GM10266 (cell line): Measurements from ENCODE around the gene PPP2R1B.
"Not testable (repeated sequence)": the region's sequence is repeated elsewhere in the genome, so short reads cannot be mapped to it uniquely, and the experiment has no call there.

Experiments
- DNase-seq: peaks from one replicate; pipeline ENCODE4 v3.0.0; 2012; ENCODE audit errors: extremely low spot score
- TF ChIP-seq, protein P1 (sequence below): IDR thresholded peaks from 2 replicates; pipeline ENCODE4 v1.5.1; 2012; ENCODE audit warnings: mild to moderate bottlenecking, low read depth; ENCODE audit not compliant: control insufficient read depth, insufficient read depth; ENCODE audit errors: missing control alignments

The PPP2R1B gene

GRCh38 chr11:111772535-111772934, 6.3 kb upstream of the PPP2R1B start:
- DNase-seq: no peak
- TF ChIP-seq, protein P1, sequence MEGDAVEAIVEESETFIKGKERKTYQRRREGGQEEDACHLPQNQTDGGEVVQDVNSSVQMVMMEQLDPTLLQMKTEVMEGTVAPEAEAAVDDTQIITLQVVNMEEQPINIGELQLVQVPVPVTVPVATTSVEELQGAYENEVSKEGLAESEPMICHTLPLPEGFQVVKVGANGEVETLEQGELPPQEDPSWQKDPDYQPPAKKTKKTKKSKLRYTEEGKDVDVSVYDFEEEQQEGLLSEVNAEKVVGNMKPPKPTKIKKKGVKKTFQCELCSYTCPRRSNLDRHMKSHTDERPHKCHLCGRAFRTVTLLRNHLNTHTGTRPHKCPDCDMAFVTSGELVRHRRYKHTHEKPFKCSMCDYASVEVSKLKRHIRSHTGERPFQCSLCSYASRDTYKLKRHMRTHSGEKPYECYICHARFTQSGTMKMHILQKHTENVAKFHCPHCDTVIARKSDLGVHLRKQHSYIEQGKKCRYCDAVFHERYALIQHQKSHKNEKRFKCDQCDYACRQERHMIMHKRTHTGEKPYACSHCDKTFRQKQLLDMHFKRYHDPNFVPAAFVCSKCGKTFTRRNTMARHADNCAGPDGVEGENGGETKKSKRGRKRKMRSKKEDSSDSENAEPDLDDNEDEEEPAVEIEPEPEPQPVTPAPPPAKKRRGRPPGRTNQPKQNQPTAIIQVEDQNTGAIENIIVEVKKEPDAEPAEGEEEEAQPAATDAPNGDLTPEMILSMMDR: no peak

GRCh38 chr11:111771205-111771604, 5.0 kb upstream of the PPP2R1B start:
- not testable (repeated sequence) for DNase-seq

DNA sequence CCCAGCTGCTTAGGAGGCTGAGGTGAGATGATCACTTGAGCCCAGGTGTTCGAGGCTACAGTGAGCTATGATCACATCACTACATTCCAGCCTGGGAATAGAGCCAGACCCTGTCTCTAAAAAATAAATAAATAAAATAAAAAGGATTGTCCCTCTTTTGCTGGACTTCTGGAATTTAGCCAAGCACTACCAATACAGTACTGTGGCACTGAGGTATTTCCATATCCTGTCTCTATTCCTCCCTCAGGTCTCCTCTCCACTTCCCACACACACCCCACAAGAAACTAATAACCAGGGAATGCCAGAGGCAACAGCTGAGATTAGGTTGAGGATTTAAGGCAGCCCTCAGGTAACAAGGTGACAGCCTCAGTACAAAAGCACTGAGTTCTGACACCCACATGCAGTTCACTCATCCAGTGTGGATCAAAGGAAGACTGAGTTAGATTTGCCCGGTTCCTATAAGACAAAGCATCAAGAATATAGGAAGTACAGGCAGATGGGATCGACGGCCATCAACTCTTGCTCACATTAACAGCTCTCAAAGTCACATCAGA, 4.5 kb upstream of the PPP2R1B start:
- DNase-seq: no peak
- TF ChIP-seq, protein P1: no peak

GRCh38 chr11:111766834-111767142, 599 bp upstream of the PPP2R1B start:
- TF ChIP-seq, protein P1: no peak
- no peak for DNase-seq

GRCh38 chr11:111765320-111765983, 737 bp downstream of the PPP2R1B start:
- peak; percentile 57 for DNase-seq
- TF ChIP-seq, protein P1: no peak

GRCh38 chr11:111764621-111765020, 1.6 kb downstream of the PPP2R1B start:
- TF ChIP-seq, protein P1: no peak
- DNase-seq: no peak

- no peak for DNase-seq
- TF ChIP-seq, protein P1: peak; percentile 7
These were observed 3.1 kb downstream of the PPP2R1B start for GRCh38 chr11:111762981-111763643.
